HCT116 (cell line): ENCODE measurements around the gene CALN1. TPM values are rescaled to one million over a fixed set of nuclear protein-coding genes. Genes with fewer than 3 reads are reported as not detected.

ENCODE experiments used
- ATAC-seq: fragments of 200-7000 bp; cut with Tn5 transposase; 2 replicates; pipeline ENCODE4 v1.9.1; 2020; ENCODE audit warnings: mild to moderate bottlenecking, moderate library complexity
- BruUV-seq: library from RNA; stranded (reverse); fragments of 400-500 nt; replicated peaks from 2 replicates; lab custom pipeline; 2021; lab: Mats Ljungman, UMichigan
- CTCF ChIA-PET: fragments of 300-600 bp; sonication (Branson Sonifier 250); formaldehyde crosslinking; loops from one replicate; lab custom pipeline; 2021; ENCODE audit warnings: antibody characterized with exemption; lab: Charles Lee
- POLR2A ChIA-PET: fragments of 300-600, 350-600 bp; sonication (Branson Sonifier 250); formaldehyde crosslinking; loops from one replicate; lab custom pipeline; 2021; ENCODE audit warnings: antibody characterized with exemption; lab: Charles Lee
- RAD21 ChIA-PET, 2 experiments: fragments of 300-600 bp; sonication (Branson Sonifier 250); formaldehyde crosslinking; loops; one replicate each; lab custom pipeline; 2023; ENCODE audit warnings: low total read pairs in 2 of 2; ENCODE audit not compliant: uncharacterized antibody in 2 of 2, unreplicated experiment in 2 of 2, low non-redundant PET in 1 of 2; lab: Charles Lee
- DNase-seq: peaks from one replicate; pipeline ENCODE4 v3.0.0-alpha.2; 2010; ENCODE audit warnings: low read depth, low spot score
- H2AFZ ChIP-seq: fragments of 200-600 bp; shearing (Covaris generic), sonication (generic); 2 replicates; pipeline ENCODE4 v1.6.1; 2017; ENCODE audit warnings: low read depth, mixed run types, mixed read lengths, antibody characterized with exemption, low read length; ENCODE audit not compliant: poor library complexity, severe bottlenecking
- H3K27ac ChIP-seq: 2 replicates; pipeline ENCODE4 v1.5.1; 2012; ENCODE audit warnings: low read depth, low read length
- H3K27me3 ChIP-seq: fragments of 200-600 bp; sonication (generic); 2 replicates; pipeline ENCODE4 v1.6.1; 2016; ENCODE audit warnings: mixed run types, low read length, mixed read lengths; ENCODE audit not compliant: insufficient read depth
- H3K36me3 ChIP-seq, 2 experiments: fragments of 200-500 bp in 1 of 2; fragments of 200-600 bp in 1 of 2; sonication (Bioruptor generic) in 1 of 2; sonication (generic) in 1 of 2; 2 replicates each; pipeline versions ENCODE4 v1.5.1 to v1.6.1; 2014 to 2016; ENCODE audit warnings: low read length in 2 of 2, inconsistent platforms in 1 of 2, mixed read lengths in 1 of 2, mixed run types in 1 of 2; ENCODE audit not compliant: insufficient read depth in 2 of 2, control insufficient read depth in 1 of 2
- H3K4me1 ChIP-seq, 2 experiments: fragments of 200-600 bp in 1 of 2; sonication (generic) in 1 of 2; 2 replicates each; pipeline versions ENCODE4 v1.5.1 to v1.6.1; 2012 to 2017; ENCODE audit warnings: low read length in 2 of 2, inconsistent platforms in 1 of 2, mild to moderate bottlenecking in 1 of 2, mixed read lengths in 1 of 2, mixed run types in 1 of 2, moderate library complexity in 1 of 2; ENCODE audit not compliant: insufficient read depth in 2 of 2, control insufficient read depth in 1 of 2
- H3K4me2 ChIP-seq: fragments of 200-600 bp; sonication (generic); 2 replicates; pipeline ENCODE4 v1.6.1; 2017; ENCODE audit warnings: mixed run types, low read length, mixed read lengths
- H3K4me3 ChIP-seq, 2 experiments: fragments of 200-600 bp in 1 of 2; sonication (generic) in 1 of 2; replicated peaks in 1 of 2; 2 replicates each; pipeline ENCODE4 v1.5.1; 2011 to 2016; ENCODE audit warnings: low read length in 2 of 2, control low read depth in 1 of 2, low read depth in 1 of 2, mild to moderate bottlenecking in 1 of 2, mixed read lengths in 1 of 2, mixed run types in 1 of 2
- H3K79me2 ChIP-seq: fragments of 200-600 bp; sonication (generic); 2 replicates; pipeline ENCODE4 v1.6.1; 2017; ENCODE audit warnings: mild to moderate bottlenecking, mixed run types, low read length, moderate library complexity, mixed read lengths; ENCODE audit not compliant: insufficient read depth
- H3K9ac ChIP-seq: fragments of 200-600 bp; sonication (generic); 2 replicates; pipeline ENCODE4 v1.6.1; 2016; ENCODE audit warnings: low read length, mixed read lengths
- H3K9me2 ChIP-seq: fragments of 200-600 bp; sonication (generic), shearing (Covaris generic); 2 replicates; pipeline ENCODE4 v1.6.1; 2017; ENCODE audit warnings: mixed run types, mild to moderate bottlenecking, moderate library complexity; ENCODE audit not compliant: insufficient read depth
- H3K9me3 ChIP-seq, 2 experiments: fragments of 200-500 bp in 1 of 2; fragments of 200-600 bp in 1 of 2; sonication (Bioruptor generic) in 1 of 2; sonication (generic) in 1 of 2; 2 replicates each; pipeline ENCODE4 v1.6.1; 2014 to 2017; ENCODE audit warnings: low read length in 2 of 2, mixed read lengths in 2 of 2, inconsistent platforms in 1 of 2, low read depth in 1 of 2, mild to moderate bottlenecking in 1 of 2, mixed run types in 1 of 2, moderate library complexity in 1 of 2; ENCODE audit not compliant: control insufficient read depth in 1 of 2, insufficient read depth in 1 of 2
- H4K20me1 ChIP-seq: fragments of 200-600 bp; sonication (generic), shearing (Covaris generic); 2 replicates; pipeline ENCODE4 v1.6.1; 2017; ENCODE audit warnings: mixed run types, mild to moderate bottlenecking, moderate library complexity; ENCODE audit not compliant: insufficient read depth
- ATF3 ChIP-seq: IDR thresholded peaks from 2 replicates; pipeline ENCODE4 v1.6.1; 2012
- CBX3 ChIP-seq: IDR thresholded peaks from 2 replicates; pipeline ENCODE4 v1.6.1; 2012; ENCODE audit warnings: low read depth
- CEBPB ChIP-seq: IDR thresholded peaks from 2 replicates; pipeline ENCODE4 v1.6.1; 2012; ENCODE audit warnings: low read depth
- EGR1 ChIP-seq: IDR thresholded peaks from 2 replicates; pipeline ENCODE4 v1.6.1; 2012; ENCODE audit warnings: low read depth
- ELF1 ChIP-seq: IDR thresholded peaks from 2 replicates; pipeline ENCODE4 v1.6.1; 2012; ENCODE audit warnings: low read depth, borderline replicate concordance
- FOSL1 ChIP-seq: IDR thresholded peaks from 2 replicates; pipeline ENCODE4 v1.6.1; 2012; ENCODE audit warnings: low read depth
- JUND ChIP-seq: IDR thresholded peaks from 2 replicates; pipeline ENCODE4 v1.6.1; 2012
- POLR2A ChIP-seq: IDR thresholded peaks from 2 replicates; pipeline ENCODE4 v1.7.0; 2011; ENCODE audit warnings: borderline replicate concordance; ENCODE audit not compliant: insufficient read depth, insufficient read length; ENCODE audit errors: extremely low read depth
- RAD21 ChIP-seq: IDR thresholded peaks from 2 replicates; pipeline ENCODE4 v1.6.1; 2012; ENCODE audit warnings: low read depth, mild to moderate bottlenecking
- YY1 ChIP-seq: IDR thresholded peaks from 2 replicates; pipeline ENCODE4 v1.6.1; 2011; ENCODE audit warnings: low read length, low read depth, moderate library complexity, mild to moderate bottlenecking; ENCODE audit not compliant: insufficient replicate concordance; ENCODE audit errors: extremely low read depth
- ZNF274 ChIP-seq: fragments of 200-500 bp; sonication (Bioruptor generic); IDR thresholded peaks from 2 replicates; pipeline ENCODE4 v1.6.1; 2014; ENCODE audit warnings: mild to moderate bottlenecking, low read depth, low read length, inconsistent platforms
- intact Hi-C: fragments of 100-400 bp; cut with micrococcal nuclease; formaldehyde crosslinking; loops from 2 replicates; pipeline ENCODE4 v1.10.0; 2022
- total RNA-seq: library from RNA; stranded (reverse); gene quantifications from one replicate; pipeline ENCODE4 v1.2.1, GENCODE V29; 2021; ENCODE audit not compliant: unreplicated experiment
- TF ChIP-seq, protein P1 (sequence below): IDR thresholded peaks from 2 replicates; pipeline ENCODE4 v1.6.1; 2011; ENCODE audit warnings: mild to moderate bottlenecking, low read length, moderate library complexity; ENCODE audit not compliant: insufficient replicate concordance; ENCODE audit errors: extremely low read depth
- TF ChIP-seq, protein P2 (sequence below), 3 experiments: fragments of 200-600 bp in 1 of 3; sonication (generic) in 1 of 3; IDR thresholded peaks in 2 of 3; conservative IDR thresholded peaks in 1 of 3; 2 replicates each; pipeline ENCODE4 v1.5.1; 2012 to 2017; ENCODE audit warnings: low read depth in 2 of 3, low read length in 2 of 3, antibody characterized with exemption in 1 of 3, borderline replicate concordance in 1 of 3, control low read depth in 1 of 3, mild to moderate bottlenecking in 1 of 3, mixed read lengths in 1 of 3, mixed run types in 1 of 3, moderate library complexity in 1 of 3; ENCODE audit not compliant: insufficient read depth in 1 of 3
- TF ChIP-seq, protein P3 (sequence below): IDR thresholded peaks from 2 replicates; pipeline ENCODE4 v1.6.1; 2012; ENCODE audit warnings: low read depth

The CALN1 gene
- total RNA-seq, 1 experiment from 2014 or later = 0.17 TPM

DNA sequence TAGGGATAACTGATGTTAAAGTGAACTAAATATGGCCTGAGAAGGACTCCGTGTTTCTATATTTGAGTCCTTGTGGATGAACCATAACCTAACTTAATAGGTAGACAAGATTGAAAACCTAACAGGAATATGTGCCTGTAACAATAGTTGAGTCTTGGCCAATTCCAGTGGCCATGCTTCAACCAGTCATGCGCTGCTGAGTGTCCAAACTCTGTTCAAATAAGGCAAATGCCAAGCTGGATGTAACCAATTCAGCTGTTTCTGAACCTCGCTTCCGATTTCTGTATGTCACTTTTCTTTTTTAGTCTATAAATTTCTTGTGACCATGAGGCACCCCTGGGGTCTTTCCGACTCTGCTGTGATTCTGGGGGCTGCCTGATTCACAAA, 672.0 kb downstream of the CALN1 start:
- TF ChIP-seq JUND = no peak
- TF ChIP-seq ELF1 = no peak
- no peak for TF ChIP-seq FOSL1
- TF ChIP-seq, protein P1, sequence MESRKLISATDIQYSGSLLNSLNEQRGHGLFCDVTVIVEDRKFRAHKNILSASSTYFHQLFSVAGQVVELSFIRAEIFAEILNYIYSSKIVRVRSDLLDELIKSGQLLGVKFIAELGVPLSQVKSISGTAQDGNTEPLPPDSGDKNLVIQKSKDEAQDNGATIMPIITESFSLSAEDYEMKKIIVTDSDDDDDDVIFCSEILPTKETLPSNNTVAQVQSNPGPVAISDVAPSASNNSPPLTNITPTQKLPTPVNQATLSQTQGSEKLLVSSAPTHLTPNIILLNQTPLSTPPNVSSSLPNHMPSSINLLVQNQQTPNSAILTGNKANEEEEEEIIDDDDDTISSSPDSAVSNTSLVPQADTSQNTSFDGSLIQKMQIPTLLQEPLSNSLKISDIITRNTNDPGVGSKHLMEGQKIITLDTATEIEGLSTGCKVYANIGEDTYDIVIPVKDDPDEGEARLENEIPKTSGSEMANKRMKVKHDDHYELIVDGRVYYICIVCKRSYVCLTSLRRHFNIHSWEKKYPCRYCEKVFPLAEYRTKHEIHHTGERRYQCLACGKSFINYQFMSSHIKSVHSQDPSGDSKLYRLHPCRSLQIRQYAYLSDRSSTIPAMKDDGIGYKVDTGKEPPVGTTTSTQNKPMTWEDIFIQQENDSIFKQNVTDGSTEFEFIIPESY = no peak
- no peak for TF ChIP-seq EGR1
- TF ChIP-seq RAD21 = no peak
- no peak for TF ChIP-seq ZNF274
- no peak for TF ChIP-seq ATF3
- TF ChIP-seq POLR2A = no peak
- no peak for TF ChIP-seq CEBPB
- TF ChIP-seq, protein P2, sequence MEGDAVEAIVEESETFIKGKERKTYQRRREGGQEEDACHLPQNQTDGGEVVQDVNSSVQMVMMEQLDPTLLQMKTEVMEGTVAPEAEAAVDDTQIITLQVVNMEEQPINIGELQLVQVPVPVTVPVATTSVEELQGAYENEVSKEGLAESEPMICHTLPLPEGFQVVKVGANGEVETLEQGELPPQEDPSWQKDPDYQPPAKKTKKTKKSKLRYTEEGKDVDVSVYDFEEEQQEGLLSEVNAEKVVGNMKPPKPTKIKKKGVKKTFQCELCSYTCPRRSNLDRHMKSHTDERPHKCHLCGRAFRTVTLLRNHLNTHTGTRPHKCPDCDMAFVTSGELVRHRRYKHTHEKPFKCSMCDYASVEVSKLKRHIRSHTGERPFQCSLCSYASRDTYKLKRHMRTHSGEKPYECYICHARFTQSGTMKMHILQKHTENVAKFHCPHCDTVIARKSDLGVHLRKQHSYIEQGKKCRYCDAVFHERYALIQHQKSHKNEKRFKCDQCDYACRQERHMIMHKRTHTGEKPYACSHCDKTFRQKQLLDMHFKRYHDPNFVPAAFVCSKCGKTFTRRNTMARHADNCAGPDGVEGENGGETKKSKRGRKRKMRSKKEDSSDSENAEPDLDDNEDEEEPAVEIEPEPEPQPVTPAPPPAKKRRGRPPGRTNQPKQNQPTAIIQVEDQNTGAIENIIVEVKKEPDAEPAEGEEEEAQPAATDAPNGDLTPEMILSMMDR (IDR thresholded peaks at IDR 0.05 in 2 of 3, conservative IDR thresholded peaks at IDR 0.05 in 1 of 3; ENCODE audit: borderline replicate concordance in 1 of 3, insufficient read depth in 1 of 3, low read depth in 2 of 3, low read length in 2 of 3) = no peak
- no peak for TF ChIP-seq YY1
- no peak for TF ChIP-seq CBX3
- TF ChIP-seq, protein P3, sequence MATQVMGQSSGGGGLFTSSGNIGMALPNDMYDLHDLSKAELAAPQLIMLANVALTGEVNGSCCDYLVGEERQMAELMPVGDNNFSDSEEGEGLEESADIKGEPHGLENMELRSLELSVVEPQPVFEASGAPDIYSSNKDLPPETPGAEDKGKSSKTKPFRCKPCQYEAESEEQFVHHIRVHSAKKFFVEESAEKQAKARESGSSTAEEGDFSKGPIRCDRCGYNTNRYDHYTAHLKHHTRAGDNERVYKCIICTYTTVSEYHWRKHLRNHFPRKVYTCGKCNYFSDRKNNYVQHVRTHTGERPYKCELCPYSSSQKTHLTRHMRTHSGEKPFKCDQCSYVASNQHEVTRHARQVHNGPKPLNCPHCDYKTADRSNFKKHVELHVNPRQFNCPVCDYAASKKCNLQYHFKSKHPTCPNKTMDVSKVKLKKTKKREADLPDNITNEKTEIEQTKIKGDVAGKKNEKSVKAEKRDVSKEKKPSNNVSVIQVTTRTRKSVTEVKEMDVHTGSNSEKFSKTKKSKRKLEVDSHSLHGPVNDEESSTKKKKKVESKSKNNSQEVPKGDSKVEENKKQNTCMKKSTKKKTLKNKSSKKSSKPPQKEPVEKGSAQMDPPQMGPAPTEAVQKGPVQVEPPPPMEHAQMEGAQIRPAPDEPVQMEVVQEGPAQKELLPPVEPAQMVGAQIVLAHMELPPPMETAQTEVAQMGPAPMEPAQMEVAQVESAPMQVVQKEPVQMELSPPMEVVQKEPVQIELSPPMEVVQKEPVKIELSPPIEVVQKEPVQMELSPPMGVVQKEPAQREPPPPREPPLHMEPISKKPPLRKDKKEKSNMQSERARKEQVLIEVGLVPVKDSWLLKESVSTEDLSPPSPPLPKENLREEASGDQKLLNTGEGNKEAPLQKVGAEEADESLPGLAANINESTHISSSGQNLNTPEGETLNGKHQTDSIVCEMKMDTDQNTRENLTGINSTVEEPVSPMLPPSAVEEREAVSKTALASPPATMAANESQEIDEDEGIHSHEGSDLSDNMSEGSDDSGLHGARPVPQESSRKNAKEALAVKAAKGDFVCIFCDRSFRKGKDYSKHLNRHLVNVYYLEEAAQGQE = no peak
- TF ChIP-seq, all 23 proteins: peak for 0
- no peak overlapping the region for H3K27ac ChIP-seq
- H3K9me2 ChIP-seq = no peaks in the 10 kb centered on the region
- no peak overlapping the region for H3K4me2 ChIP-seq
- ChIA-PET RAD21 (no interaction called here), CTCF (no interaction called here), POLR2A (no interaction called here)
- H2AFZ ChIP-seq = no peak overlapping the region
- BruUV-seq = no TSS peak
- no peaks in the 10 kb centered on the region for H3K27me3 ChIP-seq
- intact Hi-C loops = no loop called here
- no peaks in the 10 kb centered on the region; a peak in 1 of 4 replicates for H3K9me3 ChIP-seq
- ATAC-seq (no peak), DNase-seq (no peak)
- no peak overlapping the region for H3K4me3 ChIP-seq
- H3K9ac ChIP-seq = no peak overlapping the region
- H3K36me3 ChIP-seq = no peaks in the 10 kb centered on the region
- no peaks in the 10 kb centered on the region for H3K79me2 ChIP-seq
- H3K4me1 ChIP-seq = no peaks in the 10 kb centered on the region
- no peaks in the 10 kb centered on the region for H4K20me1 ChIP-seq
